K562 (cell line): ENCODE results near the gene AKR1C3.

Source experiments
- ATF6 ChIP-seq: sonication (generic); formaldehyde crosslinking; IDR thresholded peaks from 2 replicates; pipeline ENCODE4 v1.4.0; 2020; ENCODE audit warnings: mild to moderate bottlenecking, missing genetic modification reagents
- BRD4 ChIP-seq: fragments of 200-600 bp; sonication (generic); IDR thresholded peaks from 2 replicates; pipeline ENCODE4 v1.6.1; 2017; ENCODE audit warnings: inconsistent platforms
- CEBPB ChIP-seq: fragments of 450-650 bp; IDR thresholded peaks from 2 replicates; pipeline ENCODE4 v1.6.1; 2016; ENCODE audit warnings: missing genetic modification characterization, missing compliant biosample characterization
- CREM ChIP-seq: IDR thresholded peaks from 2 replicates; pipeline ENCODE4 v1.6.1; 2014; ENCODE audit warnings: antibody characterized with exemption, low read depth
- ETV5 ChIP-seq: sonication (generic); formaldehyde crosslinking; IDR thresholded peaks from 2 replicates; pipeline ENCODE4 v1.4.0; 2020; ENCODE audit warnings: low read depth, mild to moderate bottlenecking, missing genetic modification reagents
- MAX ChIP-seq: sonication (generic); formaldehyde crosslinking; IDR thresholded peaks from 2 replicates; pipeline ENCODE4 v1.9.0; 2022; ENCODE audit warnings: mild to moderate bottlenecking, missing genetic modification reagents
- POLR2AphosphoS5 ChIP-seq: IDR thresholded peaks from 2 replicates; pipeline ENCODE4 v1.6.1; 2011; ENCODE audit warnings: mild to moderate bottlenecking, low read depth, low read length, moderate library complexity; ENCODE audit not compliant: control insufficient read depth, insufficient read depth
- PTBP1 ChIP-seq: fragments of 200-400 bp; formaldehyde crosslinking; IDR thresholded peaks from 2 replicates; pipeline ENCODE4 v1.6.1; 2017; ENCODE audit warnings: low read depth, low read length
- RBM39 ChIP-seq: fragments of 200-400 bp; formaldehyde crosslinking; optimal IDR thresholded peaks from 2 replicates; pipeline ENCODE3; 2018; ENCODE audit warnings: low read depth, low read length
- RNF2 ChIP-seq: sonication (generic); IDR thresholded peaks from 2 replicates; pipeline ENCODE4 v1.6.1; 2016
- SP1 ChIP-seq: sonication (generic); formaldehyde crosslinking; IDR thresholded peaks from 2 replicates; pipeline ENCODE4 v1.8.1; 2022; ENCODE audit warnings: mild to moderate bottlenecking, missing genetic modification reagents
- TFAM ChIP-seq: fragments of 250-450 bp; sonication (Bioruptor Pico); conservative IDR thresholded peaks from 2 replicates; pipeline ENCODE4 v1.5.0; 2021; ENCODE audit warnings: mild to moderate bottlenecking, moderate library complexity
- ZNF184 ChIP-seq: sonication (generic); formaldehyde crosslinking; IDR thresholded peaks from 2 replicates; pipeline ENCODE4 v1.5.0; 2020; ENCODE audit warnings: missing genetic modification reagents
- ZSCAN29 ChIP-seq: fragments of 450-650 bp; IDR thresholded peaks from 2 replicates; pipeline ENCODE4 v1.6.1; 2017

- TF ChIP-seq ZSCAN29 = no peak
- TF ChIP-seq TFAM (CRISPR knock-in tag) = no peak
- no peak for TF ChIP-seq PTBP1
- no peak for TF ChIP-seq RNF2
- no peak for TF ChIP-seq BRD4
- no peak for TF ChIP-seq RBM39
- TF ChIP-seq CREM = no peak
- TF ChIP-seq SP1 (CRISPR knock-in tag) = no peak
- no peak for TF ChIP-seq ETV5 (CRISPR knock-in tag)
- no peak for TF ChIP-seq ATF6 (CRISPR knock-in tag)
- no peak for TF ChIP-seq MAX
- no peak for TF ChIP-seq CEBPB (tag)
- no peak for TF ChIP-seq ZNF184
- no peak for TF ChIP-seq POLR2AphosphoS5
Observed at GRCh38 chr10:5092848-5093790, 1.1 kb upstream of the AKR1C3 start.
